IMR-90 (cell line): ENCODE results near the gene CPT1A.

Experiments
- BHLHE40 ChIP-seq: fragments of 150-350 bp; IDR thresholded peaks from 2 replicates; pipeline ENCODE4 v1.6.1; 2016; ENCODE audit warnings: mild to moderate bottlenecking, low read depth, low read length
- CEBPB ChIP-seq: IDR thresholded peaks from 2 replicates; pipeline ENCODE4 v1.6.1; 2012; ENCODE audit warnings: low read depth, low read length, improper control_type of control experiment
- CHD1 ChIP-seq: IDR thresholded peaks from 2 replicates; pipeline ENCODE4 v1.6.1; 2012; ENCODE audit warnings: low read depth, low read length, improper control_type of control experiment
- CTCF ChIP-seq: conservative IDR thresholded peaks from 2 replicates; pipeline ENCODE4 v1.5.1; 2012; ENCODE audit warnings: mild to moderate bottlenecking, low read depth, low read length, improper control_type of control experiment
- ELK1 ChIP-seq: fragments of 150-350 bp; IDR thresholded peaks from 2 replicates; pipeline ENCODE4 v1.6.1; 2016; ENCODE audit warnings: low read depth, mild to moderate bottlenecking, low read length, moderate library complexity, borderline replicate concordance
- FOS ChIP-seq: fragments of 150-350 bp; IDR thresholded peaks from 2 replicates; pipeline ENCODE4 v1.6.1; 2016; ENCODE audit warnings: low read depth, low read length
- MAFK ChIP-seq: IDR thresholded peaks from 2 replicates; pipeline ENCODE4 v1.6.1; 2012; ENCODE audit warnings: low read depth, low read length, improper control_type of control experiment
- MAZ ChIP-seq: IDR thresholded peaks from 2 replicates; pipeline ENCODE4 v1.6.1; 2012; ENCODE audit warnings: low read depth, mild to moderate bottlenecking, low read length, improper control_type of control experiment, moderate library complexity, borderline replicate concordance
- MXI1 ChIP-seq: IDR thresholded peaks from 2 replicates; pipeline ENCODE4 v1.6.1; 2012; ENCODE audit warnings: low read depth, mild to moderate bottlenecking, low read length, moderate library complexity, borderline replicate concordance
- POLR2A ChIP-seq: IDR thresholded peaks from 2 replicates; pipeline ENCODE4 v1.6.1; 2012; ENCODE audit warnings: mild to moderate bottlenecking, low read depth, low read length
- RAD21 ChIP-seq: IDR thresholded peaks from 2 replicates; pipeline ENCODE4 v1.6.1; 2012; ENCODE audit warnings: low read length, improper control_type of control experiment
- RFX5 ChIP-seq: IDR thresholded peaks from 2 replicates; pipeline ENCODE4 v1.8.0; 2012; ENCODE audit warnings: low read depth, mild to moderate bottlenecking, low read length, moderate library complexity
- USF2 ChIP-seq: fragments of 150-350 bp; IDR thresholded peaks from 2 replicates; pipeline ENCODE4 v1.6.1; 2017; ENCODE audit warnings: mild to moderate bottlenecking, antibody characterized with exemption, low read length, low read depth

GRCh38 chr11:68865241-68865640 is 23.5 kb upstream of the CPT1A start:
- TF ChIP-seq CTCF (no peak), POLR2A (no peak), MXI1 (no peak), BHLHE40 (no peak), CEBPB (no peak), ELK1 (no peak), RAD21 (no peak), MAZ (no peak), MAFK (no peak), USF2 (no peak), FOS (no peak), RFX5 (no peak), CHD1 (no peak)
